K562 (cell line): ENCODE measurements around the gene C1orf174.

Experiments
- BRD4 ChIP-seq: fragments of 200-600 bp; sonication (generic); IDR thresholded peaks from 2 replicates; pipeline ENCODE4 v1.6.1; 2017; ENCODE audit warnings: inconsistent platforms
- CREB1 ChIP-seq, 2 experiments: sonication (generic) in 1 of 2; formaldehyde crosslinking in 1 of 2; IDR thresholded peaks; 2 replicates each; pipeline versions ENCODE4 v1.6.1 to v1.8.0; 2012 to 2022; ENCODE audit warnings: inconsistent platforms in 1 of 2, mild to moderate bottlenecking in 1 of 2, missing genetic modification reagents in 1 of 2, moderate library complexity in 1 of 2
- CREBBP ChIP-seq: IDR thresholded peaks from one replicate; pipeline ENCODE4 v1.6.1; 2012; ENCODE audit warnings: low read depth, mild to moderate bottlenecking, control low read depth, inconsistent platforms, low read length
- CTCF ChIP-seq, 3 experiments: IDR thresholded peaks in 2 of 3; conservative IDR thresholded peaks in 1 of 3; 2 replicates each; pipeline ENCODE4 v1.5.1; 2011 to 2012; ENCODE audit warnings: low read length in 3 of 3, mild to moderate bottlenecking in 3 of 3, control low read depth in 2 of 3, improper control_type of control experiment in 1 of 3, inconsistent platforms in 1 of 3, low read depth in 1 of 3, mixed read lengths in 1 of 3, moderate library complexity in 1 of 3; ENCODE audit not compliant: insufficient read depth in 2 of 3
- E2F6 ChIP-seq, 2 experiments: IDR thresholded peaks; 2 replicates each; pipeline ENCODE4 v1.6.1; 2011; ENCODE audit warnings: borderline replicate concordance in 1 of 2, control low read depth in 1 of 2, low read depth in 1 of 2, low read length in 1 of 2, mild to moderate bottlenecking in 1 of 2, mixed read lengths in 1 of 2, moderate library complexity in 1 of 2; ENCODE audit not compliant: insufficient read depth in 1 of 2, insufficient read length in 1 of 2, poor library complexity in 1 of 2, severe bottlenecking in 1 of 2; ENCODE audit errors: extremely low read depth in 1 of 2
- ESRRA ChIP-seq: fragments of 450-650 bp; IDR thresholded peaks from 2 replicates; pipeline ENCODE4 v1.6.1; 2014; ENCODE audit warnings: low read depth, mild to moderate bottlenecking, moderate library complexity, borderline replicate concordance
- NFE2L1 ChIP-seq: fragments of 450-650 bp; IDR thresholded peaks from 2 replicates; pipeline ENCODE4 v1.6.1; 2016; ENCODE audit warnings: missing genetic modification characterization, low read depth, mild to moderate bottlenecking, missing compliant biosample characterization, moderate library complexity, borderline replicate concordance
- POLR2A ChIP-seq: fragments of 450-650 bp; conservative IDR thresholded peaks from 2 replicates; pipeline ENCODE4 v1.6.1; 2016
- REST ChIP-seq, 2 experiments: fragments of 450-650 bp; formaldehyde crosslinking in 1 of 2; IDR thresholded peaks; 2 replicates each; pipeline versions ENCODE4 v1.4.0 to v1.6.1; 2014 to 2020; ENCODE audit warnings: mild to moderate bottlenecking in 2 of 2, borderline replicate concordance in 1 of 2, low read depth in 1 of 2
- RNF2 ChIP-seq: sonication (generic); IDR thresholded peaks from 2 replicates; pipeline ENCODE4 v1.6.1; 2016
- SIX5 ChIP-seq, 2 experiments: IDR thresholded peaks; 2 replicates each; pipeline ENCODE4 v1.6.1; 2011; ENCODE audit warnings: low read length in 2 of 2, borderline replicate concordance in 1 of 2, low read depth in 1 of 2, mild to moderate bottlenecking in 1 of 2, moderate library complexity in 1 of 2; ENCODE audit not compliant: insufficient read depth in 1 of 2
- STAT5B ChIP-seq: fragments of 250-450 bp; sonication (Bioruptor Pico); IDR thresholded peaks from 2 replicates; pipeline ENCODE4 v1.8.0; 2021; ENCODE audit warnings: mild to moderate bottlenecking, inconsistent platforms
- UBTF ChIP-seq, 2 experiments: IDR thresholded peaks; 2 replicates each; pipeline ENCODE4 v1.6.1; 2012; ENCODE audit warnings: improper control_type of control experiment in 2 of 2, low read depth in 2 of 2, low read length in 2 of 2, borderline replicate concordance in 1 of 2
- ZHX1 ChIP-seq: fragments of 150-350 bp; conservative IDR thresholded peaks from 2 replicates; pipeline ENCODE4 v1.6.1; 2014; ENCODE audit warnings: low read length

- TF ChIP-seq E2F6 (IDR thresholded peaks at IDR 0.05; ENCODE audit: borderline replicate concordance in 1 of 2, extremely low read depth in 1 of 2, insufficient read depth in 1 of 2, insufficient read length in 1 of 2, low read depth in 1 of 2, low read length in 1 of 2, poor library complexity in 1 of 2, severe bottlenecking in 1 of 2) (no peak), CREBBP (no peak), RNF2 (no peak), UBTF (IDR thresholded peaks at IDR 0.05; ENCODE audit: borderline replicate concordance in 1 of 2, low read depth in 2 of 2, low read length in 2 of 2) (no peak), STAT5B (CRISPR knock-in tag) (no peak), CREB1 (IDR thresholded peaks at IDR 0.05) (no peak), CREB1 (CRISPR knock-in tag; IDR thresholded peaks at IDR 0.05) (no peak), NFE2L1 (tag) (no peak), POLR2A (no peak), ZHX1 (no peak), CTCF (IDR thresholded peaks at IDR 0.05 in 2 of 3, conservative IDR thresholded peaks at IDR 0.05 in 1 of 3; ENCODE audit: insufficient read depth in 2 of 3, low read depth in 1 of 3, low read length in 3 of 3) (no peak), ESRRA (no peak), BRD4 (no peak), SIX5 (IDR thresholded peaks at IDR 0.05; ENCODE audit: borderline replicate concordance in 1 of 2, insufficient read depth in 1 of 2, low read depth in 1 of 2, low read length in 2 of 2) (no peak), REST (IDR thresholded peaks at IDR 0.05; ENCODE audit: borderline replicate concordance) (no peak), REST (CRISPR knock-in tag; IDR thresholded peaks at IDR 0.05; ENCODE audit: low read depth) (no peak)
Measured at GRCh38 chr1:3919706-3920105, 19.6 kb upstream of the C1orf174 start.
